ENCODE measurements around the gene RBCK1. TPM values are rescaled to one million over a fixed set of nuclear protein-coding genes. Genes with fewer than 3 reads are reported as not detected.
A peak's percentile ranks its signal among the peaks of the same experiment; 100 is the strongest.

Gene RBCK1
- polyA plus RNA-seq, 1 donor from 2014 or later = 38.4 TPM

DNA sequence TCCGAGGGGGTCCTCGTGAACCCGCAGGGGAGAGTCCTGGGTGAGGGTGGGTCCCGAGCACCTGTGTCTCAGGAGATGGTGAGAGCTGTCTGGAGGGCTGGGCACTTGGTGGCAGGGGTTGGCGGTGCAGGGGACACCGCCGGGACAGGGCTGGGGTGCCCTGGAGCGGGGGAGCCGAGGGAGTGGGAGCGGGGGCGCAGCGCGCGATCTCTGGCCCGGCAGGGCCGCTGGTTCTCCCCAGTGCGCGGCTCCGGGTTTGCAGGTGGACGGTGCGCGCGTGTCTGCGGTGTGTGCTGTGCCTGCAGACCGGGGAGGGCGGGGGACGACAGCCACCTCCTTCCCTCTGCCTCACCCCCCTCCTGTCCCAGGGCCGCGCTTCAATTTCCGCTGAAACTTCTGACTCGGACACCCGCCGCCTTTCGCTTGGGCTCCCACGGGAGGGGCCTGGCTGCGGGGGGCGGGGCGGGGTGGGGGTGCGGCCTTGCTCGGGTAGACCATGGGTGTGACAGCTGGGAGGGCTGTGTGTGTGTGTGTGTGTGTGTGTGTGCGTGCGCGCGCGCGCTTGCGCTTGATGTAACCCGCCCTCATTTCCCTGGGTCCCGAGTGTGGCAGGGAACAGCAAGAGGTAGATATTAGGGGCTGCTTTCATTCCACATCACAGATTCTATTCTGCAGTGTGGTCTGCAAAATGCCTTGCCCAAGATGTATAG, 26.4 kb upstream of the RBCK1 start:
- Histone ChIP-seq H3K27ac (ENCODE audit: low read length) (no peak overlapping the region), H3K4me3 (ENCODE audit: low read length) (peak overlapping the region; percentile 66)

DNA sequence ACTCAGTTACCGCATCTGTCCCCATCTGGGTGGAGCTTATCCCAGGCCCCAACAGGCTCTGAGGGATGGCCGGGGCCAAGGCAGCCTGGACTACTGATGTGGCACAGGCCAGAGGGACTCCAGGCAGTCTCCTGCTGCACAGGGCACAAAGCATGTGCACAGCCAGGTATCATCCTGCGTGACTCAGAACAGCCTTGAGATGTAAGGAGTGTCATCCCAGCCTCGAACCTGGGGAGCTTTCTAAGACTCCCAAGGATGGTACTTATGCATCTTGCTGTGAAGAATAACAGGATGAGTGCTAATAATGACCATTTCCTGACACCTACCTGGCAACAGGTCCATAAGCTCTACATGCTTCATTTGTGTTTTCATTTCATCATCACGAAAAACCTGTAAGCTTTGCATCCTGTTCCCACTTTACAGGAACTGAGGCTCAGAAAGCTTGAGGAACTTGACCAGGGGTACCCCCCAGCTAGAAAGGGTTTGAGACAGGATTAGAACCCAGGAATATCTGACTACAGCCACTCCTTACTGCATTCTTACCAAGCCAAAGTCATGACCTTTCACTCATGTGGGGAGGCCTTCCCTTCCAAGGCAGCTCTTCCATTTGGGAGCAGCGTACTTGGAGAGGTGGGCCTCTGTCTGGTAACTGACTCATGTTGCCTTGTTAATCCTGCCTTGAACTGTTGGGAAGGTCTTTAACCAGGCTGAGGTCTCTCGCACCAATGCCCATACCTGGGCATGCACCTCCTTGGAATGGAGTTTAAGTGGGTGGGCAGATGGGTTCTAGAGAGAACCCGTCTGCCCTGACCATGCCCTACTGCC, 25.6 kb upstream of the RBCK1 start:
- Histone ChIP-seq H3F3A (ENCODE audit: insufficient read depth, low read length, poor library complexity, severe bottlenecking) (no peaks in the 10 kb centered on the region), H3K27ac (ENCODE audit: low read length) (no peak overlapping the region), H3K4me3 (ENCODE audit: low read length) (peak overlapping the region; percentile 66), H3K79me2 (replicated peaks; ENCODE audit: insufficient read depth, low read length) (no peaks in the 10 kb centered on the region), H3K9ac (ENCODE audit: low read length) (no peak overlapping the region), H2AFZ (ENCODE audit: low read depth, low read length) (no peak overlapping the region), H3K4me2 (ENCODE audit: low read length) (no peak overlapping the region), H3K36me3 (ENCODE audit: insufficient read depth, low read length) (no peaks in the 10 kb centered on the region), H3K27me3 (ENCODE audit: insufficient read depth, low read depth, low read length) (peaks cover 18% of the 10 kb centered on the region), H3K9me2 (ENCODE audit: insufficient read depth, low read length) (no peaks in the 10 kb centered on the region), H3K9me3 (ENCODE audit: low read length) (no peaks in the 10 kb centered on the region), H4K20me1 (ENCODE audit: insufficient read depth) (no peaks in the 10 kb centered on the region)
- TF ChIP-seq SMC3 (conservative IDR thresholded peaks at IDR 0.05; ENCODE audit: poor library complexity) (no peak), TAF1 (IDR thresholded peaks at IDR 0.05; ENCODE audit: low read depth) (no peak), MXI1 (conservative IDR thresholded peaks at IDR 0.05; ENCODE audit: poor library complexity, severe bottlenecking) (no peak), RAD21 (conservative IDR thresholded peaks at IDR 0.05) (no peak), EP300 (conservative IDR thresholded peaks at IDR 0.05; ENCODE audit: poor library complexity, severe bottlenecking) (no peak), POLR2AphosphoS5 (IDR thresholded peaks at IDR 0.05) (no peak)
- TF ChIP-seq, protein P1, sequence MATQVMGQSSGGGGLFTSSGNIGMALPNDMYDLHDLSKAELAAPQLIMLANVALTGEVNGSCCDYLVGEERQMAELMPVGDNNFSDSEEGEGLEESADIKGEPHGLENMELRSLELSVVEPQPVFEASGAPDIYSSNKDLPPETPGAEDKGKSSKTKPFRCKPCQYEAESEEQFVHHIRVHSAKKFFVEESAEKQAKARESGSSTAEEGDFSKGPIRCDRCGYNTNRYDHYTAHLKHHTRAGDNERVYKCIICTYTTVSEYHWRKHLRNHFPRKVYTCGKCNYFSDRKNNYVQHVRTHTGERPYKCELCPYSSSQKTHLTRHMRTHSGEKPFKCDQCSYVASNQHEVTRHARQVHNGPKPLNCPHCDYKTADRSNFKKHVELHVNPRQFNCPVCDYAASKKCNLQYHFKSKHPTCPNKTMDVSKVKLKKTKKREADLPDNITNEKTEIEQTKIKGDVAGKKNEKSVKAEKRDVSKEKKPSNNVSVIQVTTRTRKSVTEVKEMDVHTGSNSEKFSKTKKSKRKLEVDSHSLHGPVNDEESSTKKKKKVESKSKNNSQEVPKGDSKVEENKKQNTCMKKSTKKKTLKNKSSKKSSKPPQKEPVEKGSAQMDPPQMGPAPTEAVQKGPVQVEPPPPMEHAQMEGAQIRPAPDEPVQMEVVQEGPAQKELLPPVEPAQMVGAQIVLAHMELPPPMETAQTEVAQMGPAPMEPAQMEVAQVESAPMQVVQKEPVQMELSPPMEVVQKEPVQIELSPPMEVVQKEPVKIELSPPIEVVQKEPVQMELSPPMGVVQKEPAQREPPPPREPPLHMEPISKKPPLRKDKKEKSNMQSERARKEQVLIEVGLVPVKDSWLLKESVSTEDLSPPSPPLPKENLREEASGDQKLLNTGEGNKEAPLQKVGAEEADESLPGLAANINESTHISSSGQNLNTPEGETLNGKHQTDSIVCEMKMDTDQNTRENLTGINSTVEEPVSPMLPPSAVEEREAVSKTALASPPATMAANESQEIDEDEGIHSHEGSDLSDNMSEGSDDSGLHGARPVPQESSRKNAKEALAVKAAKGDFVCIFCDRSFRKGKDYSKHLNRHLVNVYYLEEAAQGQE (IDR thresholded peaks at IDR 0.05; ENCODE audit: borderline replicate concordance) = no peak
- TF ChIP-seq, protein P2, sequence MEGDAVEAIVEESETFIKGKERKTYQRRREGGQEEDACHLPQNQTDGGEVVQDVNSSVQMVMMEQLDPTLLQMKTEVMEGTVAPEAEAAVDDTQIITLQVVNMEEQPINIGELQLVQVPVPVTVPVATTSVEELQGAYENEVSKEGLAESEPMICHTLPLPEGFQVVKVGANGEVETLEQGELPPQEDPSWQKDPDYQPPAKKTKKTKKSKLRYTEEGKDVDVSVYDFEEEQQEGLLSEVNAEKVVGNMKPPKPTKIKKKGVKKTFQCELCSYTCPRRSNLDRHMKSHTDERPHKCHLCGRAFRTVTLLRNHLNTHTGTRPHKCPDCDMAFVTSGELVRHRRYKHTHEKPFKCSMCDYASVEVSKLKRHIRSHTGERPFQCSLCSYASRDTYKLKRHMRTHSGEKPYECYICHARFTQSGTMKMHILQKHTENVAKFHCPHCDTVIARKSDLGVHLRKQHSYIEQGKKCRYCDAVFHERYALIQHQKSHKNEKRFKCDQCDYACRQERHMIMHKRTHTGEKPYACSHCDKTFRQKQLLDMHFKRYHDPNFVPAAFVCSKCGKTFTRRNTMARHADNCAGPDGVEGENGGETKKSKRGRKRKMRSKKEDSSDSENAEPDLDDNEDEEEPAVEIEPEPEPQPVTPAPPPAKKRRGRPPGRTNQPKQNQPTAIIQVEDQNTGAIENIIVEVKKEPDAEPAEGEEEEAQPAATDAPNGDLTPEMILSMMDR (IDR thresholded peaks at IDR 0.05; ENCODE audit: poor library complexity, severe bottlenecking) = no peak

More for the DNA sequence above, 26.4 kb upstream of the RBCK1 start:
- no peak for TF ChIP-seq TAF1 (IDR thresholded peaks at IDR 0.05; ENCODE audit: low read depth)
- TF ChIP-seq, protein P1 (IDR thresholded peaks at IDR 0.05; ENCODE audit: borderline replicate concordance) = no peak
- TF ChIP-seq EP300 (conservative IDR thresholded peaks at IDR 0.05; ENCODE audit: poor library complexity, severe bottlenecking) = no peak
- TF ChIP-seq MXI1 (conservative IDR thresholded peaks at IDR 0.05; ENCODE audit: poor library complexity, severe bottlenecking) = no peak
- TF ChIP-seq POLR2AphosphoS5 (IDR thresholded peaks at IDR 0.05) = no peak
- TF ChIP-seq, protein P2 (IDR thresholded peaks at IDR 0.05; ENCODE audit: poor library complexity, severe bottlenecking) = no peak
- TF ChIP-seq SMC3 (conservative IDR thresholded peaks at IDR 0.05; ENCODE audit: poor library complexity) = no peak
- no peak for TF ChIP-seq RAD21 (conservative IDR thresholded peaks at IDR 0.05)
- no peak for TF ChIP-seq EZH2 (IDR thresholded peaks at IDR 0.05; ENCODE audit: borderline replicate concordance, insufficient read depth, low read length, poor library complexity, severe bottlenecking)
- Histone ChIP-seq H3K4me2 (ENCODE audit: low read length) (no peak overlapping the region), H3K79me2 (replicated peaks; ENCODE audit: insufficient read depth, low read length) (no peaks in the 10 kb centered on the region), H2AFZ (ENCODE audit: low read depth, low read length) (no peak overlapping the region), H3K36me3 (ENCODE audit: insufficient read depth, low read length) (no peaks in the 10 kb centered on the region), H3F3A (ENCODE audit: insufficient read depth, low read length, poor library complexity, severe bottlenecking) (no peaks in the 10 kb centered on the region), H4K20me1 (ENCODE audit: insufficient read depth) (no peaks in the 10 kb centered on the region), H3K9me2 (ENCODE audit: insufficient read depth, low read length) (no peaks in the 10 kb centered on the region), H3K27me3 (ENCODE audit: insufficient read depth, low read depth, low read length) (peaks cover 18% of the 10 kb centered on the region), H3K9me3 (ENCODE audit: low read length) (no peaks in the 10 kb centered on the region), H3K9ac (ENCODE audit: low read length) (peak overlapping the region; percentile 55)

All from neural cell (in vitro differentiated cells).